HG03066 (cell line): ENCODE data around the gene THUMPD2.

Experiments
- ATAC-seq: cut with Tn5 transposase; IDR thresholded peaks from one replicate; pipeline ENCODE4 v1.9.1; 2021; ENCODE audit warnings: low read depth; ENCODE audit not compliant: unreplicated experiment

Gene THUMPD2

GRCh38 chr2:39762448-39762847 is 16.6 kb downstream of the THUMPD2 start:
- no peak for ATAC-seq

GRCh38 chr2:39757156-39757555 is 21.9 kb downstream of the THUMPD2 start:
- ATAC-seq, result no peak

- ATAC-seq, result no peak
These were observed 23.6 kb downstream of the THUMPD2 start for GRCh38 chr2:39755466-39755865.

- no peak for ATAC-seq
These were observed 35.7 kb downstream of the THUMPD2 start for GRCh38 chr2:39743269-39743776.

- no peak for ATAC-seq
These were observed 37.2 kb downstream of the THUMPD2 start for GRCh38 chr2:39741871-39742270.

- no peak for ATAC-seq
These were observed 39.7 kb downstream of the THUMPD2 start for GRCh38 chr2:39739386-39739785.

GRCh38 chr2:39738936-39739335 is 40.1 kb downstream of the THUMPD2 start:
- no peak for ATAC-seq

GRCh38 chr2:39737661-39738060 is 41.4 kb downstream of the THUMPD2 start:
- no peak for ATAC-seq

GRCh38 chr2:39736640-39737039 is 42.4 kb downstream of the THUMPD2 start:
- ATAC-seq, result no peak

- no peak for ATAC-seq
These were observed 43.4 kb downstream of the THUMPD2 start for GRCh38 chr2:39735648-39736047.

- no peak for ATAC-seq
These were observed 44.6 kb downstream of the THUMPD2 start for GRCh38 chr2:39734445-39734844.

GRCh38 chr2:39733070-39733674 is 45.9 kb downstream of the THUMPD2 start:
- ATAC-seq, result no peak

- no peak for ATAC-seq
These were observed 46.6 kb downstream of the THUMPD2 start for GRCh38 chr2:39732482-39732881.

- ATAC-seq, result no peak
These were observed 47.5 kb downstream of the THUMPD2 start for GRCh38 chr2:39731546-39731945.

- ATAC-seq, result no peak
These were observed 48.3 kb downstream of the THUMPD2 start for GRCh38 chr2:39730685-39731302.

- ATAC-seq, result no peak
These were observed 48.8 kb downstream of the THUMPD2 start for GRCh38 chr2:39730276-39730675.

GRCh38 chr2:39728941-39729351 is 50.1 kb downstream of the THUMPD2 start:
- ATAC-seq, result no peak

GRCh38 chr2:39728085-39728484 is 51.0 kb downstream of the THUMPD2 start:
- ATAC-seq, result peak; percentile 55

- ATAC-seq, result no peak
These were observed 53.7 kb downstream of the THUMPD2 start for GRCh38 chr2:39725401-39725800.

- ATAC-seq, result no peak
These were observed 54.3 kb downstream of the THUMPD2 start for GRCh38 chr2:39724828-39725144.

- ATAC-seq, result no peak
These were observed 54.9 kb downstream of the THUMPD2 start for GRCh38 chr2:39723946-39724827.

- ATAC-seq, result no peak
These were observed 55.6 kb downstream of the THUMPD2 start for GRCh38 chr2:39723497-39723896.
